Stomach (tissue), 4 donors: ENCODE measurements around the gene SIX1.

Source experiments
- CTCF ChIP-seq, 7 experiments: fragments of 450-650 bp in 4 of 7; fragments of 200-600 bp in 3 of 7; sonication (generic) in 3 of 7; IDR thresholded peaks; one replicate each; pipeline ENCODE4 v1.5.1; 2016 to 2019; ENCODE audit warnings: antibody characterized with exemption in 7 of 7, control low read depth in 2 of 7, mild to moderate bottlenecking in 1 of 7
- POLR2A ChIP-seq, 4 donors: fragments of 450-650 bp; IDR thresholded peaks; one replicate each; pipeline ENCODE4 v1.6.1; 2016; ENCODE audit warnings: antibody characterized with exemption in 4 of 4, control low read depth in 2 of 4, mild to moderate bottlenecking in 1 of 4, moderate library complexity in 1 of 4

GRCh38 chr14:60648249-60648933 lies 886 bp downstream of the SIX1 start:
- TF ChIP-seq POLR2A (IDR thresholded peaks at IDR 0.05) (no peak), CTCF (IDR thresholded peaks at IDR 0.05) (no peak)
